SK-N-MC (cell line): Measurements from ENCODE around the gene PHACTR3.

Source experiments
- EZH2 ChIP-seq: fragments of 200-600 bp; sonication (generic); IDR thresholded peaks from one replicate; pipeline ENCODE4 v1.6.1; 2017; ENCODE audit warnings: antibody characterized with exemption
- POLR2AphosphoS5 ChIP-seq: IDR thresholded peaks from 2 replicates; pipeline ENCODE4 v1.6.1; 2012; ENCODE audit warnings: mild to moderate bottlenecking, low read depth, low read length, borderline replicate concordance

GRCh38 chr20:59828125-59829053, 224.0 kb downstream of the PHACTR3 start:
- TF ChIP-seq EZH2 (no peak), POLR2AphosphoS5 (no peak)
